VCaP (cell line): ENCODE data around the gene ATP2C1.

ENCODE experiments used
- H3K27ac ChIP-seq: fragments of 450-650 bp; 2 replicates; pipeline ENCODE4 v1.5.1; 2017
- TF ChIP-seq, protein P1 (sequence below): fragments of 450-650 bp; conservative IDR thresholded peaks from 2 replicates; pipeline ENCODE4 v1.5.1; 2017; ENCODE audit warnings: mild to moderate bottlenecking, moderate library complexity

Gene ATP2C1

DNA sequence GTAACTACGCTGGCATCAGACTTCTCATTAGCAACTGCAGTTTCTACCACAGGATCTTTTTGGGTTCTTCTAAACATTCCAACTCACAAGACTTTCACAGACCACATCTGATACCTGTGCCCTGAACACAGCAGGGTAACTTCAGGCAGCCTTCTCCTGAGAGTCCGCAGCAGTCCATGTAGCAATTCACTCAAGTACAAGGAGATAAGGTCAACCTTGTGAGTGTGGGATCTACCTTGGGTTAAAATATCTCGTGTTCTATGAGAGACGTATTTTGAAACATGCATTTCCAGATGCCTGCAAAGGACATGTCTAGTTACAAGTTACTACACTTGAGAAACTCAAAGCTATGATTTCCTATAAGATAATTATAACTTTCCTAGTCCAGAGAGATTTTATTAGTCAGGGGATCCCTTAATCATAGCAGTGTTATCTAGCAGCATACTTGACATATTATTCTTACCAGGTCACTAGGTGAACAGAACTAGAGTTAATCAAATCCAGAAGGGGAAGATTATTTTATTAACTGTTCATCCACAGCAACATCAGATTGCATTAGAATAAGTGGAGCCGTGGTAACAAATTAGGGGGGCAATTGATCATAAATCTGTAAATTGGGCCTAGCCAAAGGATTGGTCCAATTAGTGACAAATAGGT lies 66.4 kb downstream of the ATP2C1 start:
- TF ChIP-seq, protein P1, sequence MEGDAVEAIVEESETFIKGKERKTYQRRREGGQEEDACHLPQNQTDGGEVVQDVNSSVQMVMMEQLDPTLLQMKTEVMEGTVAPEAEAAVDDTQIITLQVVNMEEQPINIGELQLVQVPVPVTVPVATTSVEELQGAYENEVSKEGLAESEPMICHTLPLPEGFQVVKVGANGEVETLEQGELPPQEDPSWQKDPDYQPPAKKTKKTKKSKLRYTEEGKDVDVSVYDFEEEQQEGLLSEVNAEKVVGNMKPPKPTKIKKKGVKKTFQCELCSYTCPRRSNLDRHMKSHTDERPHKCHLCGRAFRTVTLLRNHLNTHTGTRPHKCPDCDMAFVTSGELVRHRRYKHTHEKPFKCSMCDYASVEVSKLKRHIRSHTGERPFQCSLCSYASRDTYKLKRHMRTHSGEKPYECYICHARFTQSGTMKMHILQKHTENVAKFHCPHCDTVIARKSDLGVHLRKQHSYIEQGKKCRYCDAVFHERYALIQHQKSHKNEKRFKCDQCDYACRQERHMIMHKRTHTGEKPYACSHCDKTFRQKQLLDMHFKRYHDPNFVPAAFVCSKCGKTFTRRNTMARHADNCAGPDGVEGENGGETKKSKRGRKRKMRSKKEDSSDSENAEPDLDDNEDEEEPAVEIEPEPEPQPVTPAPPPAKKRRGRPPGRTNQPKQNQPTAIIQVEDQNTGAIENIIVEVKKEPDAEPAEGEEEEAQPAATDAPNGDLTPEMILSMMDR: no peak
- H3K27ac ChIP-seq: no peak overlapping the region

DNA sequence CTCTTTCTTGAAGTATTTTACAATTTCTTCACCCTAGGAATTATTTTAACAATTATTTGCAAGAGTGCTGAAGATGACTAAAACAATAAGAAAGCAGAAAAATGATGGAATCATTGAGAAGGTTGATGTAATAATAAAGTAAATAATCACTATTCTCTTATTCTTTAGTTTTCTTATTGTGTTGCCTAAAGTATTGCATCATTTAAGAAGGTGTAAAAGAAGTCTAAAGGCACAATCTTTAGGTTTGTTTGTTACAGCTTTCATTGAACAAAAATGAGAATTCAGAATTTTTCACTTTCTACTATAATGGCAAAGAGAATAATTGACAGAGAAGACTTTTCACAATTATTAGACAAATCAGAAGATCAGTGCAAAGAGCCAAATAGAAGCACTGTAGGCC lies 67.6 kb downstream of the ATP2C1 start:
- no peak overlapping the region for H3K27ac ChIP-seq
- TF ChIP-seq, protein P1: no peak

GRCh38 chr3:130963444-130963843 lies 69.6 kb downstream of the ATP2C1 start:
- TF ChIP-seq, protein P1: no peak
- no peak overlapping the region for H3K27ac ChIP-seq

DNA sequence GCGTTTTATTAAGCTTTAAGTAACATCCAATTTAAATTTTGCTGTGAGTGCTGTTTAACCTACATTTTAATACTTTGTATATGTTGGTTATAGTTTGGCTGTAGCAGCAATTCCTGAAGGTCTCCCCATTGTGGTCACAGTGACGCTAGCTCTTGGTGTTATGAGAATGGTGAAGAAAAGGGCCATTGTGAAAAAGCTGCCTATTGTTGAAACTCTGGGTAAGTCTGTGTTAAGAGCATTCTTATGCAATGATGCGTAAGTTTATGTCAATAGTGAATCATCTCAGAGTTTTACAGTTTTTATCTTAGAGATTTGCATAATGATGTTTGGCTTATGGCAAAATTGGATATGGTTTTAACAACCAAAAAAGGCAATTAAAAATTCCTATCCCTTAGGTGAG lies 70.0 kb downstream of the ATP2C1 start:
- TF ChIP-seq, protein P1: no peak
- no peak overlapping the region for H3K27ac ChIP-seq

DNA sequence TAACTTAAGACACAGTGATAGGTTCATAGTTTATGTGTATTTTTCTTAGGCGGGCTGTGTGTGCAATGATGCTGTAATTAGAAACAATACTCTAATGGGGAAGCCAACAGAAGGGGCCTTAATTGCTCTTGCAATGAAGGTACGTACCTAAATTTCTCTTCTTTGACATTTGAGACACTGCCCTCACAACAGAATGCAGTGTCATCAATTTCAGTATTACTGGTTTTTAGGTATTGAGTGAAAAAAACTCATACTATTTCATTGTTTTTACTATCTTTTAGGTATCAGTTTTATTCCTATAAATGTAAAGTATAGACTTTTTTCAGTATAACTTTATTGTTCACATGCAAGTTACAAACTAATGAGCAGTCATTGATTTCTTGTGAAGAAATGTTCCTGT lies 73.4 kb downstream of the ATP2C1 start:
- H3K27ac ChIP-seq: no peak overlapping the region
- TF ChIP-seq, protein P1: no peak

- H3K27ac ChIP-seq: no peak overlapping the region
- TF ChIP-seq, protein P1: no peak
These were observed 74.3 kb downstream of the ATP2C1 start for GRCh38 chr3:130968221-130968620.

DNA sequence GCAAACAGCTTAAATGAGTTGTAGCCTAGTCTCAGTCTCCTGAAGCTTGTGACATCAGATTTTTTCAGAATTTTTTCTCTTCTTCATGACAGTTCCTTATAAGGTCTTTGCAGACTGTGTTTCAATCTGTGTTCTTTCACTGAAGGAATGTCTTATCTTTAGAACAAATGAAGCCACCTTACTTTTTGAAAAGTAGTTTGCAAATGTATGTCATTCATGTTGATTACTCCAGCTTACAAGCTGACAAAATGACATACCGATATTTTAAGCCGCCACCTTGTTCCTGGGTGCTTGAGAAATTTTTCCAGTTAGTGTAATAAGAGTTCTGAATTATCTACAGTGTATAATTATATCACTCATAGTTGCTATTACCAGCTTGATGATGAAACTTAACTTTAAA lies 75.7 kb downstream of the ATP2C1 start:
- no peak overlapping the region for H3K27ac ChIP-seq
- TF ChIP-seq, protein P1: no peak
